ENCODE data around the gene VPS51. TPM values are rescaled to one million over a fixed set of nuclear protein-coding genes. Genes with fewer than 3 reads are reported as not detected.
A peak's percentile ranks its signal among the peaks of the same experiment; 100 is the strongest.

Gene VPS51
- total and polyA plus RNA-seq, 9 of the 15 experiments (the other 6 are each of a cell fraction or from before 2014, with no cell fraction given): 1.8 to 143 (median 46.8) TPM

- peak in 1 of 2 experiments; percentile 61; a peak in 3 of 4 replicates for TF ChIP-seq MNT (conservative IDR thresholded peaks at IDR 0.05)
- TF ChIP-seq RBFOX2 (IDR thresholded peaks at IDR 0.05; ENCODE audit: low read depth, low read length): 0 out of 2 replicates have a peak, but pooled peaks have one; percentile 54
- TF ChIP-seq CBFB (CRISPR knock-in tag; IDR thresholded peaks at IDR 0.05): no peak
- peak; percentile 72; the same call in 1 of the 2 replicates for TF ChIP-seq XRCC5 (IDR thresholded peaks at IDR 0.05; ENCODE audit: low read depth, low read length)
- 0 out of 2 replicates have a peak, but pooled peaks have one; percentile 38 for TF ChIP-seq TOE1 (IDR thresholded peaks at IDR 0.05; ENCODE audit: borderline replicate concordance)
- TF ChIP-seq TOE1 (CRISPR knock-in tag; IDR thresholded peaks at IDR 0.05; ENCODE audit: borderline replicate concordance, low read depth): no peak
- TF ChIP-seq HMGXB4 (CRISPR knock-in tag; IDR thresholded peaks at IDR 0.05): 0 out of 2 replicates have a peak, but pooled peaks have one; percentile 76
- TF ChIP-seq MEIS2 (IDR thresholded peaks at IDR 0.05; ENCODE audit: partially characterized antibody): peak; percentile 17
- no peak for TF ChIP-seq ZNF668 (CRISPR knock-in tag; IDR thresholded peaks at IDR 0.05)
- TF ChIP-seq ZNF263 (CRISPR knock-in tag; IDR thresholded peaks at IDR 0.05; ENCODE audit: borderline replicate concordance): peak; percentile 52; the same call in 1 of the 2 replicates
- TF ChIP-seq ARID4B (CRISPR knock-in tag; IDR thresholded peaks at IDR 0.05): peak; percentile 26
- TF ChIP-seq ID3 (CRISPR knock-in tag; IDR thresholded peaks at IDR 0.05): no peak
- no peak; the same call in 1 of the 2 replicates for TF ChIP-seq ID3 (tag; IDR thresholded peaks at IDR 0.05)
These were observed 16.7 kb downstream of the VPS51 start (continued) for GRCh38 chr11:65112546-65113360.

Data from K562 (cell line).